ENCODE measurements around the gene DSCAM. TPM values are rescaled to one million over a fixed set of nuclear protein-coding genes. Genes with fewer than 3 reads are reported as not detected.

DSCAM gene
- total RNA-seq, 1 experiment from 2014 or later: 0.33 TPM

DNA sequence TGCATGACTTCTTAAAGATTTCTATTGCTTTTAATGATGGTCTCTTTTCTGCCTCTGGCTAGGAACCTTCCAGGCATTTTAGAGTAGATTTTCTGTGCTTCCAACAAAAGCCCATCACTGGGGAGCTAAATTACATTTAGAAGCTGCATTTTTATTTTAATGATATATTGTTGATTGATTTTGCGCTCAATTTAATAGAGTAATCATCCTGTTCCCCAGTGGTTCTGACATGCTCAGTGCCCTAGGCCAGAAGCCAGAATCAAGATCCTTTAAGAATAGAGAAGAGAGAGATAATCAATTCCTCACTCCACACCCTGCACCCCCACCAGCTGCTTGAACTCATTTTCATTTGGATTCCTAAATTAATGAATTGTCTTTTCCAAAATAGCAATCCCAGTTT lies 881.9 kb downstream of the DSCAM start:
- Mint-ChIP-seq H3K27me3 (ENCODE audit: insufficient read depth, unreplicated experiment) (no peaks in the 10 kb centered on the region), H3K27ac (ENCODE audit: low read depth, unreplicated experiment) (no peak overlapping the region), H3K36me3 (ENCODE audit: insufficient read depth, unreplicated experiment) (peaks cover 6% of the 10 kb centered on the region), H3K9me3 (ENCODE audit: unreplicated experiment) (peaks cover 28% of the 10 kb centered on the region), H3K4me1 (ENCODE audit: insufficient read depth, unreplicated experiment) (no peaks in the 10 kb centered on the region), H3K4me3 (ENCODE audit: unreplicated experiment) (no peak overlapping the region)
- POLR2A ChIA-PET: no interaction called here
- intact Hi-C loops (cut with micrococcal nuclease): no loop called here
- no peak for TF ChIP-seq CTCF (IDR thresholded peaks at IDR 0.05; ENCODE audit: unreplicated experiment)
- BruUV-seq (replicated peaks): no TSS peak
- CTCF ChIA-PET: no interaction called here
- no peak for DNase-seq (ENCODE audit: unreplicated experiment)

- CTCF ChIA-PET: no interaction called here
- Mint-ChIP-seq H3K4me3 (ENCODE audit: unreplicated experiment) (no peak overlapping the region), H3K36me3 (ENCODE audit: insufficient read depth, unreplicated experiment) (no peaks in the 10 kb centered on the region), H3K9me3 (ENCODE audit: unreplicated experiment) (peaks cover 38% of the 10 kb centered on the region), H3K27me3 (ENCODE audit: insufficient read depth, unreplicated experiment) (no peaks in the 10 kb centered on the region), H3K27ac (ENCODE audit: low read depth, unreplicated experiment) (no peak overlapping the region), H3K4me1 (ENCODE audit: insufficient read depth, unreplicated experiment) (no peaks in the 10 kb centered on the region)
- intact Hi-C loops (cut with micrococcal nuclease): no loop called here
- POLR2A ChIA-PET: no interaction called here
- no TSS peak for BruUV-seq (replicated peaks)
- no peak for DNase-seq (ENCODE audit: unreplicated experiment)
- TF ChIP-seq CTCF (IDR thresholded peaks at IDR 0.05; ENCODE audit: unreplicated experiment): no peak
Observed at GRCh38 chr21:39961251-39961650, 885.7 kb downstream of the DSCAM start.

Small RNA genes lying within 50 kb of the gene (microRNA-seq; reads per million reads assigned to microRNA genes)
- not detected for gene MIR4760

Data from MCF 10A (cell line).